H1 (cell line): Measurements from ENCODE around the gene COL21A1. TPM values are rescaled to one million over a fixed set of nuclear protein-coding genes. Genes with fewer than 3 reads are reported as not detected.

Experiments used
- CTCF ChIA-PET: fragments of 300-600 bp; sonication (Branson Sonifier 250); formaldehyde crosslinking; loops from one replicate; lab custom pipeline; 2021; ENCODE audit not compliant: partially characterized antibody; lab: Charles Lee
- POLR2A ChIA-PET: fragments of 300-600 bp; sonication (Branson Sonifier 250); formaldehyde crosslinking; loops from one replicate; lab custom pipeline; 2021; ENCODE audit warnings: inconsistent platforms; ENCODE audit not compliant: partially characterized antibody; lab: Charles Lee
- DNase-seq, 2 experiments: peaks; one replicate each; pipeline versions ENCODE4 v3.0.0 to v3.0.0-alpha.2; 2010 to 2022; ENCODE audit warnings: low spot score in 2 of 2, low read depth in 1 of 2, mixed read lengths in 1 of 2
- FAIRE-seq: peaks from 2 replicates; lab custom pipeline; 2011; peaks lifted over from hg19 to GRCh38; lab: Jason Lieb, UNC
- H2AFZ ChIP-seq: 2 replicates; pipeline ENCODE4 v1.8.1; 2012; ENCODE audit warnings: low read length, inconsistent platforms
- H2AK5ac ChIP-seq: 2 replicates; pipeline ENCODE4 v1.6.1; 2013; ENCODE audit warnings: low read depth, low read length
- H2BK120ac ChIP-seq: replicated peaks from 2 replicates; pipeline ENCODE3; 2013; ENCODE audit warnings: low read depth, low read length, inconsistent platforms
- H2BK12ac ChIP-seq: 2 replicates; pipeline ENCODE4 v1.6.1; 2013; ENCODE audit warnings: low read depth, low read length
- H2BK15ac ChIP-seq: 2 replicates; pipeline ENCODE4 v1.6.1; 2013; ENCODE audit warnings: low read length
- H2BK20ac ChIP-seq: 2 replicates; pipeline ENCODE4 v1.6.1; 2013; ENCODE audit warnings: low read length
- H2BK5ac ChIP-seq: 2 replicates; pipeline ENCODE4 v1.6.1; 2013; ENCODE audit warnings: low read depth, low read length
- H3K14ac ChIP-seq: 2 replicates; pipeline ENCODE4 v1.6.1; 2013; ENCODE audit warnings: inconsistent platforms; ENCODE audit not compliant: insufficient read length
- H3K18ac ChIP-seq: 2 replicates; pipeline ENCODE4 v1.6.1; 2013; ENCODE audit warnings: low read length; ENCODE audit errors: extremely low read depth
- H3K23ac ChIP-seq: 2 replicates; pipeline ENCODE4 v1.6.1; 2013; ENCODE audit warnings: inconsistent platforms; ENCODE audit not compliant: insufficient read length
- H3K23me2 ChIP-seq: 2 replicates; pipeline ENCODE4 v1.6.1; 2013; ENCODE audit warnings: low read depth, low read length
- H3K27ac ChIP-seq: 2 replicates; pipeline ENCODE4 v1.6.1; 2011; ENCODE audit warnings: low read depth, low read length, inconsistent platforms
- H3K27me3 ChIP-seq, 4 experiments: replicated peaks in 1 of 4; 1 replicate in 1 of 4; 2 replicates in 3 of 4; pipeline versions ENCODE4 v1.6.1 to v1.8.1; 2011 to 2013; ENCODE audit warnings: low read length in 3 of 4, mild to moderate bottlenecking in 3 of 4, inconsistent platforms in 2 of 4, mixed read lengths in 2 of 4, moderate library complexity in 1 of 4; ENCODE audit not compliant: control insufficient read depth in 3 of 4, insufficient read depth in 3 of 4; ENCODE audit errors: extremely low read depth in 1 of 4
- H3K36me3 ChIP-seq, 4 experiments: 2 replicates each; pipeline versions ENCODE4 v1.6.1 to v1.8.1; 2011 to 2013; ENCODE audit warnings: mild to moderate bottlenecking in 4 of 4, low read length in 3 of 4, moderate library complexity in 2 of 4, control low read depth in 1 of 4, inconsistent platforms in 1 of 4; ENCODE audit not compliant: insufficient read depth in 4 of 4, control insufficient read depth in 2 of 4
- H3K4ac ChIP-seq: replicated peaks from 2 replicates; pipeline ENCODE3; 2013; ENCODE audit warnings: low read length, low read depth, mixed read lengths, inconsistent platforms; ENCODE audit not compliant: insufficient read length
- H3K4me1 ChIP-seq, 4 experiments: replicated peaks in 1 of 4; 1 replicate in 1 of 4; 2 replicates in 3 of 4; pipeline versions ENCODE4 v1.6.1 to v1.8.1; 2011 to 2013; ENCODE audit warnings: low read length in 3 of 4, inconsistent platforms in 2 of 4, mixed read lengths in 1 of 4; ENCODE audit not compliant: insufficient read depth in 4 of 4, control insufficient read depth in 3 of 4
- H3K4me2 ChIP-seq, 2 experiments: 2 replicates each; pipeline versions ENCODE4 v1.6.1 to v1.8.1; 2011 to 2013; ENCODE audit warnings: low read depth in 2 of 2, low read length in 2 of 2, control low read depth in 1 of 2, inconsistent platforms in 1 of 2, mild to moderate bottlenecking in 1 of 2; ENCODE audit not compliant: insufficient read depth in 1 of 2
- H3K4me3 ChIP-seq, 4 experiments: fragments of 200-600, 300-600 bp in 1 of 4; sonication (generic), shearing (Covaris generic), sonication (Bioruptor Twin) in 1 of 4; 2 replicates each; pipeline versions ENCODE4 v1.5.1 to v1.8.1; 2011 to 2016; ENCODE audit warnings: low read length in 4 of 4, low read depth in 3 of 4, control low read depth in 2 of 4, inconsistent platforms in 2 of 4, mild to moderate bottlenecking in 2 of 4, mixed read lengths in 1 of 4, moderate library complexity in 1 of 4; ENCODE audit not compliant: insufficient read depth in 2 of 4; ENCODE audit errors: extremely low read depth in 1 of 4
- H3K56ac ChIP-seq: replicated peaks from 2 replicates; pipeline ENCODE3; 2013; ENCODE audit warnings: low read depth, mild to moderate bottlenecking, mixed read lengths, low read length, inconsistent platforms; ENCODE audit not compliant: insufficient read length
- H3K79me1 ChIP-seq: 2 replicates; pipeline ENCODE4 v1.6.1; 2013; ENCODE audit warnings: low read depth, low read length, control low read depth
- H3K79me2 ChIP-seq, 2 experiments: 2 replicates each; pipeline versions ENCODE4 v1.6.1 to v1.8.1; 2012 to 2013; ENCODE audit warnings: low read length in 2 of 2, mild to moderate bottlenecking in 2 of 2, inconsistent platforms in 1 of 2; ENCODE audit not compliant: insufficient read depth in 2 of 2, control insufficient read depth in 1 of 2
- H3K9ac ChIP-seq, 4 experiments: replicated peaks in 1 of 4; 1 replicate in 1 of 4; 2 replicates in 3 of 4; pipeline versions ENCODE4 v1.6.1 to v1.8.1; 2011 to 2013; ENCODE audit warnings: low read depth in 3 of 4, low read length in 3 of 4, control low read depth in 2 of 4, mild to moderate bottlenecking in 2 of 4, moderate library complexity in 2 of 4, inconsistent platforms in 1 of 4; ENCODE audit errors: extremely low read depth in 1 of 4
- H3K9me3 ChIP-seq, 2 experiments: 2 replicates each; pipeline versions ENCODE4 v1.6.1 to v1.8.1; 2012 to 2013; ENCODE audit warnings: mild to moderate bottlenecking in 2 of 2, moderate library complexity in 2 of 2, control low read depth in 1 of 2, inconsistent platforms in 1 of 2, low read depth in 1 of 2, low read length in 1 of 2, mixed read lengths in 1 of 2; ENCODE audit not compliant: insufficient read depth in 2 of 2
- H4K20me1 ChIP-seq, 2 experiments: replicated peaks in 1 of 2; 2 replicates each; pipeline versions ENCODE3 to v1.8.1; 2011 to 2013; ENCODE audit warnings: inconsistent platforms in 2 of 2, low read length in 2 of 2, mild to moderate bottlenecking in 1 of 2; ENCODE audit not compliant: insufficient read depth in 2 of 2, control insufficient read depth in 1 of 2
- H4K5ac ChIP-seq: 2 replicates; pipeline ENCODE4 v1.6.1; 2013; ENCODE audit warnings: low read length, low read depth, mixed read lengths, inconsistent platforms; ENCODE audit not compliant: insufficient read length
- H4K8ac ChIP-seq: 2 replicates; pipeline ENCODE4 v1.8.0; 2013; ENCODE audit warnings: mild to moderate bottlenecking, moderate library complexity, low read length, inconsistent platforms; ENCODE audit not compliant: insufficient read depth; ENCODE audit errors: extremely low read depth
- H4K91ac ChIP-seq: replicated peaks from 2 replicates; pipeline ENCODE3; 2013; ENCODE audit warnings: low read length, mixed read lengths, inconsistent platforms; ENCODE audit not compliant: insufficient read length
- CBX8 ChIP-seq: fragments of 300-800, 300-1000 bp; sonication (generic); IDR thresholded peaks from 2 replicates; pipeline ENCODE4 v1.7.1; 2016; ENCODE audit warnings: low read depth, low read length, borderline replicate concordance
- CHD1 ChIP-seq: IDR thresholded peaks from 2 replicates; pipeline ENCODE4 v1.6.1; 2012; ENCODE audit warnings: low read depth, low read length, improper control_type of control experiment
- CTBP2 ChIP-seq: IDR thresholded peaks from 2 replicates; pipeline ENCODE4 v1.7.0; 2011; ENCODE audit warnings: borderline replicate concordance, mild to moderate bottlenecking, moderate library complexity, mixed read lengths, low read length; ENCODE audit not compliant: insufficient read depth, insufficient read length
- CTCF ChIP-seq, 3 experiments: IDR thresholded peaks; 1 replicate in 2 of 3; 2 replicates in 1 of 3; pipeline versions ENCODE4 v1.5.1 to v1.6.1; 2011; ENCODE audit warnings: low read length in 3 of 3, mild to moderate bottlenecking in 3 of 3, inconsistent platforms in 2 of 3, low read depth in 1 of 3, moderate library complexity in 1 of 3; ENCODE audit not compliant: insufficient read depth in 1 of 3; ENCODE audit errors: control extremely low read depth in 1 of 3
- FOSL1 ChIP-seq: IDR thresholded peaks from 2 replicates; pipeline ENCODE4 v1.6.1; 2011; ENCODE audit warnings: mild to moderate bottlenecking, low read depth, low read length, moderate library complexity; ENCODE audit not compliant: insufficient read depth
- GTF2F1 ChIP-seq: IDR thresholded peaks from 2 replicates; pipeline ENCODE4 v1.6.1; 2012; ENCODE audit warnings: low read depth, low read length, improper control_type of control experiment, borderline replicate concordance
- KDM5A ChIP-seq: fragments of 200-600 bp; IDR thresholded peaks from 2 replicates; pipeline ENCODE4 v1.7.1; 2012; ENCODE audit warnings: mild to moderate bottlenecking, low read length, inconsistent platforms, mixed read lengths
- NRF1 ChIP-seq: IDR thresholded peaks from 2 replicates; pipeline ENCODE4 v1.6.1; 2011; ENCODE audit warnings: mild to moderate bottlenecking, low read depth, low read length, improper control_type of control experiment
- POLR2A ChIP-seq, 2 experiments: IDR thresholded peaks; 1 replicate in 1 of 2; 2 replicates in 1 of 2; pipeline ENCODE4 v1.6.1; 2011; ENCODE audit warnings: low read depth in 2 of 2, low read length in 2 of 2, mild to moderate bottlenecking in 2 of 2; ENCODE audit errors: control extremely low read depth in 1 of 2
- RNF2 ChIP-seq: fragments of 200-900, 300-1000 bp; sonication (generic); IDR thresholded peaks from 2 replicates; pipeline ENCODE4 v1.7.1; 2016; ENCODE audit warnings: borderline replicate concordance, low read depth, mild to moderate bottlenecking, antibody characterized with exemption, low read length; ENCODE audit not compliant: poor library complexity, severe bottlenecking; ENCODE audit errors: missing control alignments
- SP1 ChIP-seq: IDR thresholded peaks from 2 replicates; pipeline ENCODE4 v1.6.1; 2011; ENCODE audit warnings: low read depth, low read length
- SUZ12 ChIP-seq: fragments of 200-600 bp; sonication (generic); IDR thresholded peaks from 2 replicates; pipeline ENCODE4 v1.6.1; 2012; ENCODE audit warnings: mild to moderate bottlenecking, inconsistent platforms, low read length, moderate library complexity, mixed read lengths
- WGBS, 2 experiments: shearing (Covaris generic) in 1 of 2; methylation state at CpG; one replicate each; pipeline versions ENCODE4 v1.1.6 to v1.1.7; 2013 to 2015; ENCODE audit warnings: low lambda C conversion rate in 2 of 2, mixed read lengths in 2 of 2, inconsistent platforms in 1 of 2, low coverage in 1 of 2, missing lambda C conversion rate in 1 of 2; ENCODE audit not compliant: insufficient replicate concordance in 2 of 2, insufficient coverage in 1 of 2, insufficient read length in 1 of 2; ENCODE audit errors: extremely low coverage in 1 of 2, missing lambda C conversion rate in 1 of 2; 5-methylcytosine and 5-hydroxymethylcytosine counted together
- polyA plus RNA-seq, 7 experiments: library from polyadenylated mRNA; depleted of rRNA in 3 of 7; stranded (reverse) in 5 of 7; unstranded in 2 of 7; fragments of >200 nt in 5 of 7; fragments of 200-250 nt in 2 of 7; gene quantifications; 1 replicate in 5 of 7; 2 replicates in 1 of 7; 4 replicates in 1 of 7; pipeline versions ENCODE4 v1.2.1 to v1.2.3, GENCODE V29; 2011 to 2013; ENCODE audit warnings: missing spikeins in 2 of 7, mixed read lengths in 2 of 7
- total RNA-seq: library from RNA; stranded (reverse); fragmentation: NEBNext Ultra II Directional; extraction: Animal tissue kit (Norgen Biotek cat#: 25700); gene quantifications from 2 replicates; pipeline ENCODE4 v1.2.1, GENCODE V29; 2021

The COL21A1 gene
- total and polyA plus RNA-seq, 2 of the 8 experiments (the other 6 are each of a cell fraction or from before 2014, with no cell fraction given), result 1.6 to 3.4 TPM

DNA sequence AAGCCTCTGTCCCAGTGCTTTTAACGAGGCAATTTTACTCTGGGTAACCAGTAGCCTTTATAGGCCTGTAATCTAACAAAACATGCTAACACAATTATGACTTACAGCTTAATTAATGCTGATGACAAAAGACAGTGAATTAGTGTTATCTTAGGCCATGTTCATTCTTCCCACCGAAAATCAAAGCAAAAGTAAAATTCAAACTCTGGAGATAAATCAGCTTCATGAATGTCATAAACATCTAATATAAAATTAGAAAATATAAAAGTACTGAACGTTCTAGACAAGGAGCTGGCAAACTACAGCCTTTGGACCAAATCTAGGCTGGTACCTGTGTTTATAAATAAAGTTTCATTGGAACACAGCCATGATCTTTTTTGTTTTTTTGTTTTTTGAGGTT lies 18.6 kb upstream of the COL21A1 start:
- no peak overlapping the region for H3K56ac ChIP-seq
- no peak overlapping the region for H2BK15ac ChIP-seq
- WGBS, 2 experiments, result 79% methylated on average over 3 of the region's 3 CpGs; no CpG with 5 or more reads in 1 of the 2 experiments
- no peaks in the 10 kb centered on the region for H3K79me2 ChIP-seq
- H3K4me2 ChIP-seq, result no peak overlapping the region
- H2BK20ac ChIP-seq, result no peak overlapping the region
- H3K18ac ChIP-seq, result no peak overlapping the region
- H3K23me2 ChIP-seq, result no peaks in the 10 kb centered on the region
- H3K9ac ChIP-seq, result no peak overlapping the region
- FAIRE-seq (no peak), DNase-seq (no peak)
- no peaks in the 10 kb centered on the region for H3K36me3 ChIP-seq
- H2AK5ac ChIP-seq, result no peak overlapping the region
- H2BK5ac ChIP-seq, result no peak overlapping the region
- no peak overlapping the region for H3K27ac ChIP-seq
- H4K91ac ChIP-seq, result no peak overlapping the region
- no peaks in the 10 kb centered on the region for H3K4me1 ChIP-seq
- no peak overlapping the region for H3K14ac ChIP-seq
- no peaks in the 10 kb centered on the region for H4K20me1 ChIP-seq
- H2BK12ac ChIP-seq, result no peak overlapping the region
- H3K79me1 ChIP-seq, result no peaks in the 10 kb centered on the region
- ChIA-PET POLR2A (no interaction called here), CTCF (interaction anchor here (1.0 to 1.2 kb wide), 2 partner anchors 31 to 973 kb away, joined by 3 read pairs; no protein-coding TSS in a partner anchor)
- H3K4ac ChIP-seq, result no peak overlapping the region
- H3K4me3 ChIP-seq, result no peak overlapping the region
- no peaks in the 10 kb centered on the region for H3K9me3 ChIP-seq
- no peak overlapping the region for H4K5ac ChIP-seq
- no peak overlapping the region for H2AFZ ChIP-seq
- no peak overlapping the region for H4K8ac ChIP-seq
- H2BK120ac ChIP-seq, result no peak overlapping the region
- H3K23ac ChIP-seq, result no peak overlapping the region
- H3K27me3 ChIP-seq, result no peaks in the 10 kb centered on the region
- TF ChIP-seq CTBP2 (no peak), CHD1 (no peak), POLR2A (IDR thresholded peaks at IDR 0.05; ENCODE audit: control extremely low read depth in 1 of 2, low read depth in 2 of 2, low read length in 2 of 2) (no peak), FOSL1 (no peak), RNF2 (no peak), KDM5A (no peak), CBX8 (no peak), NRF1 (no peak), SUZ12 (no peak), SP1 (no peak), CTCF (IDR thresholded peaks at IDR 0.05; ENCODE audit: control extremely low read depth in 1 of 3, insufficient read depth in 1 of 3, low read depth in 1 of 3, low read length in 3 of 3) (no peak), GTF2F1 (no peak)
